ENCODE results near the gene GRK2.

- TF ChIP-seq, protein P1, sequence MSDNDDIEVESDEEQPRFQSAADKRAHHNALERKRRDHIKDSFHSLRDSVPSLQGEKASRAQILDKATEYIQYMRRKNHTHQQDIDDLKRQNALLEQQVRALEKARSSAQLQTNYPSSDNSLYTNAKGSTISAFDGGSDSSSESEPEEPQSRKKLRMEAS (IDR thresholded peaks at IDR 0.05) = no peak
- TF ChIP-seq TEAD4 (IDR thresholded peaks at IDR 0.05) (no peak), ZBTB7A (IDR thresholded peaks at IDR 0.05; ENCODE audit: low read depth) (no peak)
Measured at GRCh38 chr11:67267188-67268080, 1.2 kb downstream of the GRK2 start.
